Heart right ventricle (tissue), 16 donors: ENCODE results near the gene LRSAM1. TPM values are rescaled to one million over a fixed set of nuclear protein-coding genes. Genes with fewer than 3 reads are reported as not detected.

Experiments used
- ATAC-seq, 8 donors: fragments of 200-7000 bp; cut with Tn5 transposase; one replicate each; pipeline ENCODE4 v1.9.1; 2020; ENCODE audit warnings: mild to moderate bottlenecking in 8 of 8, moderate library complexity in 8 of 8, moderate number of reproducible peaks in 1 of 8
- DNase-seq, 2 donors: peaks; one replicate each; pipeline ENCODE4 v3.0.0-alpha.2; 2020
- H3K27ac ChIP-seq, 10 donors: fragments of 200-600 bp; sonication (generic) in 2 of 10; one replicate each; pipeline versions ENCODE4 v1.5.0 to v1.8.0; 2020 to 2022; ENCODE audit warnings: mild to moderate bottlenecking in 3 of 10
- H3K27me3 ChIP-seq, 7 donors: fragments of 200-600 bp; one replicate each; pipeline ENCODE4 v1.8.0; 2021 to 2022; ENCODE audit warnings: mild to moderate bottlenecking in 2 of 7
- H3K36me3 ChIP-seq, 9 donors: fragments of 200-600 bp; sonication (generic) in 1 of 9; one replicate each; pipeline versions ENCODE4 v1.5.0 to v1.8.0; 2020 to 2022; ENCODE audit warnings: mild to moderate bottlenecking in 2 of 9
- H3K4me1 ChIP-seq, 9 donors: fragments of 200-600 bp; sonication (generic) in 1 of 9; one replicate each; pipeline versions ENCODE4 v1.5.0 to v1.8.0; 2020 to 2022; ENCODE audit warnings: mild to moderate bottlenecking in 4 of 9
- H3K4me3 ChIP-seq, 10 donors: fragments of 200-600 bp; sonication (generic) in 2 of 10; one replicate each; pipeline versions ENCODE4 v1.5.0 to v1.8.0; 2020 to 2022; ENCODE audit warnings: mild to moderate bottlenecking in 7 of 10, moderate library complexity in 2 of 10
- H3K9me3 ChIP-seq, 11 donors: fragments of 200-600 bp in 10 of 11; sonication (generic) in 2 of 11; one replicate each; pipeline versions ENCODE4 v1.5.0 to v1.8.0; 2013 to 2022; ENCODE audit warnings: mild to moderate bottlenecking in 2 of 11, control low read depth in 1 of 11, moderate library complexity in 1 of 11
- WGBS, 2 donors: extraction: QIAGEN DNeasy Blood & Tissue Kit; methylation state at CpG; one replicate each; pipeline ENCODE4 v1.1.7; 2013; ENCODE audit warnings: inconsistent platforms in 1 of 2; 5-methylcytosine and 5-hydroxymethylcytosine counted together
- intact Hi-C, 10 donors: fragments of 100-400 bp; cut with DNase I; formaldehyde crosslinking; loops; one replicate each; pipeline versions ENCODE4 v1.11.1 to v1.14.2; 2022
- polyA plus RNA-seq, 2 donors: library from polyadenylated mRNA; stranded (reverse); fragments of 200-250 nt; gene quantifications; one replicate each; pipeline ENCODE4 v1.2.3, GENCODE V29; 2013
- total RNA-seq, 10 donors: library from RNA; stranded (reverse); fragmentation: NEBNext Ultra II Directional in 3 of 10; extraction: Animal tissue kit (Norgen Biotek cat#: 25700) in 3 of 10; gene quantifications; one replicate each; pipeline versions ENCODE4 v1.2.1 to v1.2.4, GENCODE V29; 2021 to 2023
- TF ChIP-seq, protein P1 (sequence below), 9 donors: fragments of 200-600 bp; sonication (generic) in 2 of 9; IDR thresholded peaks; one replicate each; pipeline versions ENCODE4 v1.5.0 to v1.8.0; 2021 to 2022; ENCODE audit warnings: antibody characterized with exemption in 9 of 9, mild to moderate bottlenecking in 5 of 9, moderate library complexity in 1 of 9
- donor health status: Arrhythmogenic right ventricular cardiomyopathy.
- donor health status: ischemic (EF 13 %, LVEDD 7.1; RV severe dilation, severe dysfunction).
- donor health status: healthy with polysubstance abuse.
- donor health status: DM: no; HTN: yes; CAD: no.
- donor health status: DM: no; HTN: no; CAD: no.
- donor health status: ischemic (EF 25% LVEDD 6.9; RV normal size, moderate dysfunction).
- donor health status: ischemic (EF 25% LVEDD 5.7; RV mildly dilated, moderate dysfunction).
- donor health status: healthy.
- donor health status: DM: yes; HTN: yes; CAD: no.
- donor health status: Ischemic cardiomyopathy.
- donor health status: ischemic (EF 35%, LVEDD 5.7; RV mildly dilated, moderate dysfunction).
- donor health status: nonischemic (EF 11% LVEDD 7.7; RV severe dilation, severe dysfunction).
- donor health status: DM: yes; HTN: yes; CAD: no.
- donor health status: PGD.
- donor health status: ischemic (EF 29% LVEDD 5.4; RV normal size, mild dysfunction).
- donor health status: nonischemic (EF 23%, LVEDD 6.1; RV moderate dilation, normal function).

Gene LRSAM1
- total and polyA plus RNA-seq, 12 donors = 21.2 to 59.9 (median 29.5) TPM

DNA sequence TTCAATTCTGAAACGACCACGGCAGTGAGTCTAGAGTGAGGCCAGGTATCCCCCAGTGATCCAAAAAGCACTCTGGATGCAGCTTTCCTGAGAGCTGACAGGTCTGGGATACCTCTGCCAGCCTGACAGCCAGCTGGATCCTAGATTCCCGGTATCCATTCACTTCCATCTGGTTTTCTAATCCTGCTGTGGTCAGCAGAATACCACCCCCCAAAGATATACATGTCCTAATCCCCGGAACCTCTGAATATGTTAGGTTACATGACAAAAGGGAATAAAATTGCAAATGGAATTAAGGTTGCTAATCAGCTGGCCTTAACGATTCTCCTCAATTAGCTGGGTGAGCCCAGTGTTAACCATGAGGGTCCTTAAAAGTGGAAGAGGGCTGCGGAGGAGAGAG is 28.5 kb upstream of the LRSAM1 start:
- Histone ChIP-seq H3K9me3 (no peaks in the 10 kb centered on the region), H3K4me3 (peak overlapping the region in 9 of 10 donors; percentile 67 to 100 (median 84)), H3K27me3 (no peaks in the 10 kb centered on the region), H3K36me3 (peaks cover 0 to 13% (median 0%) of the 10 kb centered on the region in 9 donors), H3K4me1 (peaks cover 13 to 55% (median 36%) of the 10 kb centered on the region in 9 donors), H3K27ac (peak overlapping the region in 3 of 10 donors; percentile 87 to 94 (median 91))
- intact Hi-C loops = loop anchor here in 2 of 10 donors (10.0 kb wide), 1 partner anchor 198 kb away; no protein-coding TSS in a partner anchor
- WGBS, 2 donors = 47 to 50% methylated on average over 6 of the region's 6 CpGs
- DNase-seq (no peak), ATAC-seq (no peak)
- TF ChIP-seq, protein P1, sequence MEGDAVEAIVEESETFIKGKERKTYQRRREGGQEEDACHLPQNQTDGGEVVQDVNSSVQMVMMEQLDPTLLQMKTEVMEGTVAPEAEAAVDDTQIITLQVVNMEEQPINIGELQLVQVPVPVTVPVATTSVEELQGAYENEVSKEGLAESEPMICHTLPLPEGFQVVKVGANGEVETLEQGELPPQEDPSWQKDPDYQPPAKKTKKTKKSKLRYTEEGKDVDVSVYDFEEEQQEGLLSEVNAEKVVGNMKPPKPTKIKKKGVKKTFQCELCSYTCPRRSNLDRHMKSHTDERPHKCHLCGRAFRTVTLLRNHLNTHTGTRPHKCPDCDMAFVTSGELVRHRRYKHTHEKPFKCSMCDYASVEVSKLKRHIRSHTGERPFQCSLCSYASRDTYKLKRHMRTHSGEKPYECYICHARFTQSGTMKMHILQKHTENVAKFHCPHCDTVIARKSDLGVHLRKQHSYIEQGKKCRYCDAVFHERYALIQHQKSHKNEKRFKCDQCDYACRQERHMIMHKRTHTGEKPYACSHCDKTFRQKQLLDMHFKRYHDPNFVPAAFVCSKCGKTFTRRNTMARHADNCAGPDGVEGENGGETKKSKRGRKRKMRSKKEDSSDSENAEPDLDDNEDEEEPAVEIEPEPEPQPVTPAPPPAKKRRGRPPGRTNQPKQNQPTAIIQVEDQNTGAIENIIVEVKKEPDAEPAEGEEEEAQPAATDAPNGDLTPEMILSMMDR (IDR thresholded peaks at IDR 0.05) = no peak

DNA sequence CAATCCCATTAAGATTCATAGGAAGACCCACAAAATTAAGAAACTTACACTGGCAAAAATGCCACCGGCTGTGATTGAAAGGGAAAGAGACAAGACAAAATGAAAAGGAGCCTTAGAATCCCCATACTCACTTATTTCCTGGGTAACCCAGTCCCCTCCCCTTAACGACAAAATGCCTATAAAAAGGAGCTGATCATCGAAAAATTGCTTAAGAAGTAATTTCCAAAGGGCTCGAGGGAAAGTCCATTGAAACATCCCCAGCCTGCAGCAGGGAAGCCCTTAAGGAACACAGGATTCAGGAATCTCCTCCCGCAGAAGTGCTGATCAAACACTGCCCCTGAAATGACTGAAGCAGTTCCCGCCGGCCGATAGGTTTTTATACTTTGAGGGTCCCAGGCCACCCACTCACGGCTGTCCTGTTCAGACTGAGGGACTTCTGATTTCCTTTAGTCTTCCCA is 27.8 kb upstream of the LRSAM1 start:
- DNase-seq = no peak
- Histone ChIP-seq H3K36me3 (peaks cover 0 to 20% (median 0%) of the 10 kb centered on the region in 9 donors), H3K4me3 (peak overlapping the region; percentile 67 to 100 (median 84)), H3K4me1 (peaks cover 13 to 54% (median 36%) of the 10 kb centered on the region in 9 donors), H3K27me3 (no peaks in the 10 kb centered on the region), H3K9me3 (no peaks in the 10 kb centered on the region), H3K27ac (peak overlapping the region; percentile 81 to 95 (median 88))
- ATAC-seq = peak in 4 of 8 donors; percentile 2 to 12 (median 6)
- 1 to 2% methylated on average over 9 of the region's 9 CpGs for WGBS, 2 donors
- TF ChIP-seq, protein P1 (IDR thresholded peaks at IDR 0.05) = no peak
- intact Hi-C loops = loop anchor here in 2 of 10 donors (10.0 kb wide), 1 partner anchor 199 kb away; no protein-coding TSS in a partner anchor

DNA sequence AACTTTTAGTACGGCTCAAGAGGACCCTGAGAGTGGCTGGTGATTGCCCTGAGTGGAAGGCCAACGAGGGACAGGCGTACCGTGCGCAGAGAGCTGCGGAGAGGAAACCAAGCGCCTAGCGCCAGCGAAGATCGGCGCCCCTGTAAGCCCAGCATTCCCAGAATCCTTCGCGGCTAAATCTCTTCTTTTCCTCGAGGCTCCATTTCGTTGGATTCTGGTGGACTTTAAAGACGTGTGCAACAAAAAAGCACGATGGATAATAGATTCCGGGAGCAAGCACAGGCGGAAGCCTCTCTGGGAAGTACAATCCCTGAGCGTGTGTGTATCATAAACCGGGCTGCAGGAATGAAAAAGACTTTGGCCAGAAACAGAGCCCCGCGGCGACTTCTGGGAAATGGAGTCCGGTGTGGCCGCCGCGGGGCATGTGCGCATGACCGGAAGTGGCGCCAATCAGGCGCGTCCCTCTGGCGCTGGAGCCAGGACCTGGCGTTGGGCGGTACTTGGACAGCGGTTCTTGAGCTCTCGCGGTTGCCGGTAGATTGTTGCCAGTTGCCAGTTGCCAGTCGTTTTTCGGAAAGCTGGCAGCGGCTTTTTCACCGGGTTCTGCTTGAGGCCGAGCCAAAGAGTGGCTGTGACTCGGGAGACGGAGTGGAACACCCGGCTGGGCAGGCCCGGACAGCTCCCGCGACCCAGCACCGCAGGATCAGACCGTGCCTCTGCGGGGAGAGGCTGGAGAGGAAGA is 27.2 kb upstream of the LRSAM1 start, which contains the start of gene ZNF79:
TSS of gene ZNF79 (plus strand) at position 449 of the 742 bp plus-strand sequence. CDS start 406 bp downstream, outside the sequence.
- TF ChIP-seq, protein P1 (IDR thresholded peaks at IDR 0.05) = peak in 1 of 9 donors; percentile 8
- Histone ChIP-seq H3K27me3 (no peaks in the 10 kb centered on the region), H3K4me3 (peak within 1 kb of the TSS; percentile 67 to 100 (median 84)), H3K4me1 (peaks cover 13 to 49% (median 36%) of the 10 kb centered on the region in 9 donors), H3K9me3 (no peaks in the 10 kb centered on the region), H3K27ac (peak within 1 kb of the TSS; percentile 81 to 95 (median 88)), H3K36me3 (peaks cover 0 to 26% (median 6%) of the 10 kb centered on the region in 9 donors)
- DNase-seq (peak; percentile 93 to 95), ATAC-seq (peak; percentile 96 to 100 (median 99))
- intact Hi-C loops = loop anchor here in 3 of 10 donors (2.0 to 10.0 kb wide), 2 partner anchors 27 to 199 kb away; partner anchors contain the start of genes LRSAM1 (in 1 of the 3) and RPL12 (in 1 of the 3)
- 0% methylated on average over 54 of the region's 54 CpGs for WGBS, 2 donors

DNA sequence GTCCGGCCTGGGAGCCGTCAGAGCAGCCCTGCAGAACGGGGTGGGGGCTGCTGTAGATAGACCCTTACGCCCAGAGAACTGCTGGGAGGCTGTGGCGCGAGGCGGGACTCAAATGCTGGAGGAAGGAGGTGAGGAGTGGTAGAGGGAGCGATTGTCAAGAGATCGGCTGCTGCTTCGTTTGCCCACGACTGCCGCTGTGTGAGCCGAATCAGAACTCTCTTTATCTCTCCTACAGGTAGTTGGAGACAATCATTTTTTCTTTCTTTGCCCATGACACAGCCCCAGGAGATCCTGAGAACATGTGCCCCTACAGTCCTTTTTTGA is 26.7 kb upstream of the LRSAM1 start:
- intact Hi-C loops = loop anchor here in 3 of 10 donors (2.0 to 10.0 kb wide), 2 partner anchors 26 to 200 kb away; partner anchors contain the start of genes LRSAM1 (in 1 of the 3) and RPL12 (in 1 of the 3)
- H3K4me1 ChIP-seq = peaks cover 13 to 48% (median 36%) of the 10 kb centered on the region in 9 donors
- 0 to 1% methylated on average over 13 of the region's 13 CpGs for WGBS, 2 donors

More for the DNA sequence above, 26.7 kb upstream of the LRSAM1 start:
- DNase-seq = no peak
- Histone ChIP-seq H3K4me3 (peak overlapping the region; percentile 67 to 100 (median 84)), H3K27me3 (no peaks in the 10 kb centered on the region), H3K27ac (peak overlapping the region; percentile 81 to 95 (median 88)), H3K36me3 (peaks cover 0 to 32% (median 11%) of the 10 kb centered on the region in 9 donors), H3K9me3 (no peaks in the 10 kb centered on the region)
- no peak for ATAC-seq
- TF ChIP-seq, protein P1 (IDR thresholded peaks at IDR 0.05) = no peak
